Muscle of arm (tissue), 12 donors: ENCODE measurements around the gene FAM234A. TPM values are rescaled to one million over a fixed set of nuclear protein-coding genes. Genes with fewer than 3 reads are reported as not detected.

Experiments used
- DNase-seq: peaks from one replicate; pipeline ENCODE4 v3.0.0-alpha.2; 2013
- polyA plus RNA-seq, 12 donors: library from polyadenylated mRNA; unstranded; fragments of 120-200 nt; gene quantifications; one replicate each; pipeline ENCODE4 v1.2.1, GENCODE V29; 2013; ENCODE audit not compliant: insufficient read length in 12 of 12

Gene FAM234A
- polyA plus RNA-seq, 12 donors: 26.7 to 74.6 (median 38.5) TPM; not detected in 1

DNA sequence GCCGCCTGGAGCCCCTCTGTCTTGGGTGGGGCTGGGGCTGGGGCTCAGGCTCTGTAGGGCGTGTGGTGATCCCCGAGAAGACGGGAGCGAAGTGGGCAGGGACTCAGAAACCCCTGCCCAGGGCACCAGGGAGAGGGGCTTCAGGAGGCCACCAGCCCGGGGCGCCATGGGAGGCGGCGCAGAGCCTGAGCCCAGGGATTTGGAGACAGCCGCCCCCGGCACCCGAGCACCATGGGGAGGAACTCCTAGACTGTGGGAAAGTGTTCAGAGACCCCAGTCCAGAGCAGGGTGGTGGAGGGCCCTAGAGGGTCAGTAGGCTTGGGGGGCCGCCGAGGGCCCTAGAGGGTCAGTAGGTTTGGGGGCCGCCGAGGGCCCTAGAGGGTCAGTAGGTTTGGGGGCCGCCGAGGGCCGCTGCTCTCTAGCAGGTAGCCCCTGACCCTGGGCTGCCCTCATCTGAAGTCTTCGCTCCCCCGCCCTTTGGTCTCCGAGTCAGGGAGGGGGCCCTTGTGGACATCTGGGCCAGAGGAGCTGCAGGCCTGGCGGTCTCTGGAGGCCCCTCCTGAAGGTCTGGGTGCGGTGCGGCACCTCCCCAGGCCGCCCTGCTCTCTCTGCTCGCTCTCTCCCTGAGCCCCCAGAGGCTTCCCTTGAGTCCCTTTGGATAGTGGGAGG, 46.5 kb downstream of the FAM234A start:
- DNase-seq: no peak

GRCh38 chr16:281660-282255, 47.1 kb downstream of the FAM234A start:
- no peak for DNase-seq

- DNase-seq: no peak
Observed at GRCh38 chr16:282491-282890, 47.9 kb downstream of the FAM234A start.

DNA sequence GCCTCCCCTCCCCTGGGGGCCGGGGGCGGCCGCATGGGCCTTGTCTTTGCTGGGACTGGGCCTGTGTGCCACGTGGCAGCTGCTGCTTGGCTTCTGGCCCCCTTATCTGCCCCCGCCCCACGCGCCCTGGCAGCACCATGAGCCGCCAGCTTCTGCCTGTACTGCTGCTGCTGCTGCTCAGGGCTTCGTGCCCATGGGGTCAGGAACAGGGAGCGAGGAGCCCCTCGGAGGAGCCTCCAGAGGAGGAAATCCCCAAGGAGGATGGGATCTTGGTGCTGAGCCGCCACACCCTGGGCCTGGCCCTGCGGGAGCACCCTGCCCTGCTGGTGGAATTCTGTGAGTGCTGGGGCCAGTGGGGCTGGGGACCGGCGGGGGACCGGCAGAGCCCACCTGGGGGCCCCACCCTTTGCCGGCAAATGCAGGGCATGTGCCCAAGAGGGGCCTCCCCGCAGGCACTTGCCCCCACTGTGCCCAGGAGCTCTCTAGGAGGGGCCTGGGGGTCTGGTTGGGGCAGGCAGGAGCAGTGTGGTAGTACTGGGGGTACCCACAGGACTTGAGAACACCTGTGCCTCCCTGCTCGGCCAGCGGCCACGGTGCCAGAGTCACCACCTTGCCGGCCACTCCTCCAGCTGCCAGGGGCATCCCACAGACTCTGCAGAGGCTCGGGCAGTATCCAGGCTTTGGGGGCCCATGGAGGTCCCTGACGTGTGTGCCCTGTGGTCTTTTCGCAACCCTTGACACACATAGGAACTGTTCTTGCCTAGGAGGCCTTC, 48.6 kb downstream of the FAM234A start, which contains the start of gene PDIA2:
TSS of gene PDIA2 (plus strand) at position 132 of the 773 bp plus-strand sequence. CDS start at position 138, 6 bp downstream.
- no peak for DNase-seq

DNA sequence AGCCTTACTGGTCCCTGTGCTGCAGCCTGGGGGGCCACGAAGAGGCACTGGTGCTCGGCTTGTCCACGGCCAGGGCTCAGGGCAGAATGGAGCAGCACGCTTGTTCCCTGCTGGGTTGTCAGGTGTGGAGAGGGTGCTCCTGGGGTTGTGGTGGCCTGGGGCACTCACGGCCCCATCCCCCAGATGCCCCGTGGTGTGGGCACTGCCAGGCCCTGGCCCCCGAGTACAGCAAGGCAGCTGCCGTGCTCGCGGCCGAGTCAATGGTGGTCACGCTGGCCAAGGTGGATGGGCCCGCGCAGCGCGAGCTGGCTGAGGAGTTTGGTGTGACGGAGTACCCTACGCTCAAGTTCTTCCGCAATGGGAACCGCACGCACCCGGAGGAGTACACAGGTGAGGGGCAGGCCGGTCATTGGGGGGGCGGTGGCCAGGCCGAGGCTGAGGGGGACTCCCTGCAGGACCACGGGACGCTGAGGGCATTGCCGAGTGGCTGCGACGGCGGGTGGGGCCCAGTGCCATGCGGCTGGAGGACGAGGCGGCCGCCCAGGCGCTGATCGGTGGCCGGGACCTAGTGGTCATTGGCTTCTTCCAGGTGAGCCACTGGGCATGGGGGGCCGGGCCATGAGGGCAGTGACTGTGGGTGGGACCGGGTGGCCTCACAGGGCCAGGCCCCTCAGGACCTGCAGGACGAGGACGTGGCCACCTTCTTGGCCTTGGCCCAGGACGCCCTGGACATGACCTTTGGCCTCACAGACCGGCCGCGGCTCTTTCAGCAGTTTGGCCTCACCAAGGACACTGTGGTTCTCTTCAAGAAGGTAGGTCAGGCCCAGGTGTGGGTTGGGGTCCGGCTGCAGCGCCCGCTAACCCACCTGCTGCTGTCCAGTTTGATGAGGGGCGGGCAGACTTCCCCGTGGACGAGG, 49.8 kb downstream of the FAM234A start:
- DNase-seq: no peak

GRCh38 chr16:285146-286055, 50.8 kb downstream of the FAM234A start:
- DNase-seq: no peak

DNA sequence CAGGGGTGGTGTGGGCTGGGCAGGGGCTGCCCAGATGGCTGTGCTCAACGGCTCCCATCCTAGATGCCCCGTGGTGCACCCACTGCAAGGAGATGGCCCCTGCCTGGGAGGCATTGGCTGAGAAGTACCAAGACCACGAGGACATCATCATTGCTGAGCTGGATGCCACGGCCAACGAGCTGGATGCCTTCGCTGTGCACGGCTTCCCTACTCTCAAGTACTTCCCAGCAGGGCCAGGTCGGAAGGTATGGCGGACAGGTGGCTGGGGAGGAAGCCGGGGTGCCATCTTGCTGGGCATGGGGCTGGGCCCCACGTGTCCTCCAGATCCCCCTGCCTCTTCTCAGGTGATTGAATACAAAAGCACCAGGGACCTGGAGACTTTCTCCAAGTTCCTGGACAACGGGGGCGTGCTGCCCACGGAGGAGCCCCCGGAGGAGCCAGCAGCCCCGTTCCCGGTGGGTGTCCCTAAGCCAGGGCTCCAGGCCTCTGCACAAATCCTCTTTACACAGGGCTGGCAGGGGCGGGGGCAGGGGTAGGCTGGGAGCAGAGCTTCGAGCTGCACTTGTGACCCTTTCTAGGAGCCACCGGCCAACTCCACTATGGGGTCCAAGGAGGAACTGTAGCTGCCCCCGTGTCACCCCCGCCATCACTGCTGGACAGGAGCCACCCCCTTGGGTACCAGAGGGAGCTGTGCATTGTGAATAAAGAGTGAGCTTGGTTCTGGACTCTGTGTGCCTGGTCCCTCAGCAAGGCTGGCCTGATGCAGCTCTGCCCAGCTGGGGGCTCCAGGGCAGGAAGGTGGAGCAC, 52.1 kb downstream of the FAM234A start:
- DNase-seq: no peak

- DNase-seq: no peak
Observed at GRCh38 chr16:287298-287811, 52.7 kb downstream of the FAM234A start.

- DNase-seq: no peak
Observed at GRCh38 chr16:287981-288920, 53.6 kb downstream of the FAM234A start.

DNA sequence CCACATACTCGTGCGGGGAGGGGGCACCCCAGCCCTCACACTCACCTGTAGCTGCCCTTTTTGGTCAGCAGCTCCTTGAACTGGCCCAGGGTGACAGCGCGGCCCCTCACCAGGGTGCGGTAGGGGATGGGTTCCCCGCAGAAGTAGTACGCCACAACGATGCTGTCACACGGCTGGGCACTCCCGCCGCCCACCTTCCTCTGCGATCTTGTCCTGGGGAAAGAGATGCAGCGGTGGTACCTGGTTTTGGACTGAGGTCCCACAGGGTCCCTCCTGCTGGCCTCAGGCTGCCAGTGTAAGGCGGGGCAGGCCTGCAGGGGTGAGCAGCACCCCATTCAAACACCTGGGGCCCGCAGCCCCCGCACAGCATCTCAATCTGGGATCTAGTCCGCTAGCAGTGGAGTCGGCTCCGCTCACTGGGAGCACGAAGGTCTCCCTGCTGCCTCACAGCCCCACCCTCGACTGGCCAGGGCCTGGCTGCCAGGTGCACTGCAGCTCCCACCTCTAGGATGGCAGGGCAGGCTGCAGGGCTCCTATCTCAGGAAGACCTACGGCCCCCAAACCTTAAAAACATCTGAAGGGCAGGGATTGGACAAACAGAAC, 54.9 kb downstream of the FAM234A start:
- DNase-seq: no peak

DNA sequence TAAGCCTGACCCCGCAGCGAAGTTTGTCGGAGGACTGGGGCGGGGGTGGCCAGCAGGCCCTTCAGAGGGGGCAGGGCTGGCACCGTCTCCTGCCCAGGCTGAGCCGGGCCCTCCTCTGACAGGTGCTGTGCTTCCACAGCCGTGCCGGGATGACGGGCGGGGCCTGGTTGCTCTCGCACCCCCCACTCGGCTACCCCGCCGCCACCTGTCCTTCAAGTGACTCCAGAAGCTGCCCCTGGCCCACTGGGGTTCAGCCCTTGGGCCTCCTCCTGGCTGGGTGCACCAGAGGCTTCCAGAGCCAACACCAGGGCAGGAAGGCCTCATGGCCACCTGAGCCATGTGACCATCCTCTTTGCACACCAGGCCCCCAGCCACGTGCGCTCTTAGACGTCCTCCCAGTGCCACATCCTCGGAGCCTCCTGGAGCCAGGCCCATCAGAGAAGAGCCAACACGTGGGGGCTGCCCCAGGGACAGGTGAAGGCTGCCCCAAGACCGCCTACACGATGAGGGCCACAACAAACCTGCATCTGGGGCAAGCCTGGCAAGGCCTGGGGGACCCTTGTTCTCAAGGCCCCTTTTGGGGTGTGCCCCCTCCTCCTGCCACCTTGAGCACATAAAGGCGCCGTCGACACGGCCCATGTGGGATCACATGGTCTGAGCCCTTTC, 55.5 kb downstream of the FAM234A start:
- no peak for DNase-seq

DNA sequence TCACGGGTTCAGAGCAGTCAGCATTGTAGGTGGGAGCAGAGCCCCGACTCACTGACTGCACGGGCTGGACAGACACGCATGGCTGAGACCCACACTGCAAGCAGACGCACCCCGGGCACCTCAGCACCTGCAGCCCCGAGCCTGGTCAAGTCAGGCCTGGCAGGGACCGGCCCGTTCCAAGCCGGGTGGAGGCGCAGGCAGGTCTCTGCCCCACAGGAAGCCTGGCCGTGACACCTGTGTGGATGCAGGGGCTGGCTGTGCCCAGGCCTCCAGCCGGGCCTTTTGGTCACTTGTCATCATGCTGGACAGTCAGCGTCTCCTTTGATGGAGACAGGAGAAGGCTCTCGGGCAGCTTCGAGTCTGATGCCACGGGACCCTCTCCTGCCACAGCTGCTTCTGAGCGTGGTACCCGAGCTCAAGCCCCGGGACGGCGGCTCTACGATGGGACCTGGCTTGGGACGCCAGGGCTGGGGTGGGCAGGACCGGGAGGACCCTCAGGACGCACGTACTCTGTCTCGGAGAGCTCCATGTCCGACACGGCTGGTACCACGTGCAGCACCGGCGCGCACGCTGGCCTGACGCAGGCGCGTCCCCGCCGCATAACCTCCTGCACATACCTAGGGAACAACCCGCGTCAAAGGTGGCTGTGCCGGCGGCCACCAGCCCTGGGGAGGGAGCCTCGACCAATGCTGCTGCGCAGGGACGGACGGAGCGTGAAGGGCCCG, 56.2 kb downstream of the FAM234A start:
- DNase-seq: no peak

DNA sequence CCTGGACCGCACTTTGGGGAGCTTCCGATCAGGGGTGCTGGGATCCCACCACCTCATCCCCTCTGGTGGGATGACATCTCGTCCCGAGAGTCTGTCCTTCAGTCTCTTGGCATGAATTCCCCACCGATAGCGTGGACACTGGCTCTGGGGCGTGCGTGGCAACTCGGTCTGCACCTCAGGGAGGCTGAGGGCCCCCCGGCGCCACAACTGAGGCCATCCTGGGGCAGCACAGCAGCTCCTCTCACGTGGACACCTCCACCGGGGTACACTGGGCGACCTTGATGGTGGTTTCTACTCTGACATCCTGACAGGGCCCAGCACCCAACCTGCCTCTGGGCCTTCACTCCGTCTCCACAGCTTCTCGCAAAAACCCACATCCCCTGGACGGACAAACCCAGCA, 56.9 kb downstream of the FAM234A start:
- no peak for DNase-seq

DNA sequence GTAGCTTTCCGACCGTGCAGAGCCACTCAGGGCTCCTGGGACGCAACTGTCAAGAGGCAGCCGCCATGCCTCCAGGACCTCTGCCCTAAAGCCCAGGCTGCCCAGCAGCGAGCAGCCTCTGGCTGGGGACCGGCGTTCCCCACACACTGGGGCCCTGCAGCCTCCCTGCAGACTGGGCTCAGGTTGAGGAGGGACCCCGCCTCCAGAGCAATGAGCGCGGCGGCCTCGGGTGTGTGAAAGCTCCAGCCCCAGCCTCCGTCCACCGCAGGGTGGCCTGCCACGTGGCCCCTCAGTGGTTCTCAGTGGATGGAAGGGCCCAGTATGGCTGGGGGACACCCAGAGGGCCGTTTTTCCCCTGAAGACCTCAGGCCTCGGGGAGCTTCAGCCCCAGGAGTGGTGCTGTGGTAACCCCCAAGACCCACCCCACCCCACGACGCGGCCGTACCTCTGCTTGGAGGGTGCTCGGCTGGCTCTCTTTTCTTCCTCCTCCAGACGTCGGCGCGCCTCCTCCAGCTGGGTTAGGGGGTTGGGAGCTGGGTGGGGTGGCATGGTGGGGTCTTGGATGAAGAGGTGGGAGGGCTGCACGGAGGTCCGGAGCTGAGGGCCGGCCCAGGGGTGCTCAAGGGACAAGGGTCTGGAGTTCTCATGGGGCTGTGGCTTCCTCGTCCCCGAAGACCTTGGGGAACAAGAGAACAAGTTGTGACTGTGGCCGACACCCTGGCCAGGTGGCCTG, 58.6 kb downstream of the FAM234A start:
- no peak for DNase-seq

- no peak for DNase-seq
Observed at GRCh38 chr16:296276-296675, 61.7 kb downstream of the FAM234A start.
